ENCODE data around the gene AHNAK2. TPM values are rescaled to one million over a fixed set of nuclear protein-coding genes. Genes with fewer than 3 reads are reported as not detected.

AHNAK2 gene
- total RNA-seq, 2 experiments from 2014 or later = 0.06 TPM

Other genes with a start within 250 kb of the AHNAK2 start
- 100 to 1,000 TPM; 110 to 126 TPM for gene SIVA1, start 225.2 kb downstream of the AHNAK2 start, total RNA-seq
- gene AKT1, start 182.6 kb downstream of the AHNAK2 start, total RNA-seq = 100 to 1,000 TPM; 178 to 181 TPM
- 1 to 10 TPM; 6.7 to 6.9 TPM for gene ZBTB42, start 177.3 kb downstream of the AHNAK2 start, total RNA-seq
- gene CEP170B, start 113.1 kb downstream of the AHNAK2 start, total RNA-seq = 1 to 10 TPM; 5.7 to 6.3 TPM
- gene PLD4, start 53.5 kb downstream of the AHNAK2 start, total RNA-seq = under 1 TPM in 1 of 2 experiments, not detected in 1; 0.06 TPM
- 1 to 10 TPM; 1.2 TPM for gene CLBA1, start 7.4 kb upstream of the AHNAK2 start, total RNA-seq
- gene CDCA4, start 42.7 kb upstream of the AHNAK2 start, total RNA-seq = 10 to 100 TPM; 51.7 to 53.3 TPM
- 10 to 100 TPM; 43.5 to 46.6 TPM for gene GPR132, start 87.1 kb upstream of the AHNAK2 start, total RNA-seq
- 1 to 10 TPM; 1.8 to 3.2 TPM for gene JAG2, start 190.4 kb upstream of the AHNAK2 start, total RNA-seq
- 10 to 100 TPM; 23.3 to 28.0 TPM for gene NUDT14, start 202.9 kb upstream of the AHNAK2 start, total RNA-seq

Measured in activated naive CD8-positive, alpha-beta T cell treated with anti-CD3 and anti-CD28 coated beads, Interleukin-2, amount 10 ng/mL, durations not matched to agents 7 days and 5 days (primary cell).